Smooth muscle cell (in vitro differentiated cells): ENCODE data around the gene POLR2J. TPM values are rescaled to one million over a fixed set of nuclear protein-coding genes. Genes with fewer than 3 reads are reported as not detected.
"Not testable (repeated sequence)": the region's sequence is repeated elsewhere in the genome, so short reads cannot be mapped to it uniquely, and the experiment has no call there.

Source experiments
- DNase-seq: peaks from one replicate; lab custom pipeline; 2025; ENCODE audit not compliant: unreplicated experiment; lab: John Stamatoyannopoulos, UW
- H2AFZ ChIP-seq: fragments of 200-600 bp; sonication (generic); 2 replicates; pipeline ENCODE4 v1.6.0; 2016; ENCODE audit warnings: antibody characterized with exemption, low read depth, mild to moderate bottlenecking
- H3F3A ChIP-seq: fragments of 200-600 bp; sonication (generic); 2 replicates; pipeline ENCODE4 v1.6.0; 2017; ENCODE audit warnings: antibody characterized with exemption, low read depth
- H3K27ac ChIP-seq: fragments of 200-600 bp; sonication (generic); 2 replicates; pipeline ENCODE4 v1.5.1; 2016; ENCODE audit warnings: low read depth, mild to moderate bottlenecking
- H3K27me3 ChIP-seq: fragments of 200-600 bp; sonication (generic); 2 replicates; pipeline ENCODE4 v1.6.1; 2016; ENCODE audit warnings: low read depth, mild to moderate bottlenecking
- H3K36me3 ChIP-seq: fragments of 200-600 bp; sonication (generic); 2 replicates; pipeline ENCODE4 v1.5.1; 2016; ENCODE audit warnings: low read depth
- H3K4me1 ChIP-seq: fragments of 200-600 bp; sonication (generic); 2 replicates; pipeline ENCODE4 v1.5.1; 2016; ENCODE audit warnings: low read depth
- H3K4me2 ChIP-seq: fragments of 200-600 bp; sonication (generic); 2 replicates; pipeline ENCODE4 v1.6.0; 2016; ENCODE audit warnings: mild to moderate bottlenecking
- H3K4me3 ChIP-seq: fragments of 200-600 bp; sonication (generic); 2 replicates; pipeline ENCODE4 v1.5.1; 2016; ENCODE audit warnings: mild to moderate bottlenecking
- H3K79me2 ChIP-seq: fragments of 200-600 bp; sonication (generic); 2 replicates; pipeline ENCODE4 v1.6.0; 2016; ENCODE audit warnings: low read depth, mild to moderate bottlenecking
- H3K9ac ChIP-seq: fragments of 200-600 bp; sonication (generic); 2 replicates; pipeline ENCODE4 v1.6.0; 2016; ENCODE audit warnings: low read depth
- H3K9me3 ChIP-seq: fragments of 200-600 bp; sonication (generic); replicated peaks from 2 replicates; pipeline ENCODE4 v1.5.1; 2016; ENCODE audit warnings: low read depth
- H4K20me1 ChIP-seq: fragments of 200-600 bp; sonication (generic); 2 replicates; pipeline ENCODE4 v1.6.0; 2016; ENCODE audit warnings: low read depth
- WGBS: methylation state at CpG from one replicate; pipeline ENCODE4 v1.1.7; 2016; ENCODE audit warnings: low lambda C conversion rate; 5-methylcytosine and 5-hydroxymethylcytosine counted together
- polyA plus RNA-seq: library from polyadenylated mRNA; unstranded; fragments of >200 nt; fragmentation: Nextera tagmentation; extraction: Ambion mirVana; gene quantifications from 2 replicates; pipeline ENCODE4 v1.2.1, GENCODE V29; 2016
- total RNA-seq: library from RNA; depleted of rRNA; stranded (reverse); fragments of >200 nt; gene quantifications from 2 replicates; pipeline ENCODE4 v1.2.3, GENCODE V29; 2014

POLR2J gene
- total and polyA plus RNA-seq, 2 experiments from 2014 or later, result 13.1 to 92.2 TPM

DNA sequence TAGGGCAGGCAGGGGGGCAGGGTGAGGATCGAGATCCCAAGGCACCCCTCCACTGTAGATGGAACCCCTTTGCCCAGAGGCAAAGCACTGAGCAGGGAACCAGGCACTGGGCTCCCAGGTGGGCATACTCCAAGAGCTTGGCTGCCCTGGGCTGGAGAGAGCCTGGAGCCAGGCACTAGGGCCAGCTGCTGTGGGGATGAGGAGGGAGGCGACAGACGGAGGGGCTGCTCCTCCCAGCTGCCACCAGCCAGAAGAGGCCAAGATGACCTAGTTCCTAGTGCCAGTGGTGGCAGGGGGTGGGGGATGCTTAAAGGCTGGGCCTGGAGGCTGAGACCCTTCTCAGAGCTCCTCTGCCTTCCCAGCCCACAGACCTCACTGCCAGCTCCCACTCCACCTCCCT lies 37.2 kb upstream of the POLR2J start:
- H4K20me1 ChIP-seq, H3F3A ChIP-seq: not testable (repeated sequence)

DNA sequence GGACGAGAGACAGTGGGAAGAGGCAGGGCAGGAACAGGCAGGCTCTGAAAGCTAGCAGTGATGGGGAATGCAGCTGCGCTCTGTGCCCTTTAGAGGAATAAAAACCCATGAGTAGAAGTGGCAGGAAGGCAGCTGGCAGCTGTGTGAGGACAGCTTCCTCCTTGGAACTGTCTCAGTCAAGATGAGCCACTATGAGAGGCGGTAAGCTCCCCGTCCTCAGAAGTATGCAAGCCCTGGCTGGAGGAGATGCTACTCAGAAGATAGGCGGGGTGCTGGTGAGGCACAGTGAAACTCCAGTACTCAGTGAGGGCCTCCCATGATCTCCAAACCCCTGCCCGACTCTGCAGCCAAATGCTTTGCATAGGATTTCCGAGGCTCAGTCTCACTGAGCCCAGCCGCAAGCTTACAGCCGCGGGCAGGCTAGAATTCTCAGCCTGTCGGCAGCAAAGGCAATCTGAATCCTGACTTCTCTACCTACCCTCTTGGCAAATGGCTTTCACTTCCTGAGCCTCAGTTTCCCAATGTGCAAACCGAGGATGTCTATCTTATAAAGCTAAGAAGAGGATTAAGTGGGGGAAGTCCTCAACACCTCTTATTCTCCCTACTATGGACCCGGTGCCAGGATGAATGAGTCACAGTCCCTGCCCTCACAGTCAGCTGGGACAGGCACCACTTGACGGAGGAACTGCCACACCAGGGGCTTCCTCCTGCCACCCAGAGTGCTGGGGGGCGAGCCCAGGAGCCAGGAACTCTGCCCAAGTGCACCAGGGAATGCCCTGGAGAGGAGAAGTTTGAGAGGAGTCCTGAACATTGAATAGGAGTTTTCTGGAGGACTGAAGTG lies 36.4 kb upstream of the POLR2J start:
- H3K9ac ChIP-seq, H3F3A ChIP-seq, H3K36me3 ChIP-seq, H3K27me3 ChIP-seq, H3K27ac ChIP-seq, H3K4me1 ChIP-seq, H3K4me3 ChIP-seq, H3K79me2 ChIP-seq, H4K20me1 ChIP-seq, DNase-seq, H2AFZ ChIP-seq, H3K9me3 ChIP-seq, H3K4me2 ChIP-seq: not testable (repeated sequence)
- WGBS, result 83% methylated on average over 3 of the region's 15 CpGs

More for the DNA sequence above, 37.2 kb upstream of the POLR2J start:
- H2AFZ ChIP-seq, H3K4me3 ChIP-seq, H3K4me2 ChIP-seq, DNase-seq, H3K4me1 ChIP-seq, H3K27me3 ChIP-seq, H3K9ac ChIP-seq, H3K79me2 ChIP-seq, H3K27ac ChIP-seq, H3K36me3 ChIP-seq, H3K9me3 ChIP-seq: not testable (repeated sequence)
- no CpG with 5 or more reads among the region's 3 CpGs for WGBS

DNA sequence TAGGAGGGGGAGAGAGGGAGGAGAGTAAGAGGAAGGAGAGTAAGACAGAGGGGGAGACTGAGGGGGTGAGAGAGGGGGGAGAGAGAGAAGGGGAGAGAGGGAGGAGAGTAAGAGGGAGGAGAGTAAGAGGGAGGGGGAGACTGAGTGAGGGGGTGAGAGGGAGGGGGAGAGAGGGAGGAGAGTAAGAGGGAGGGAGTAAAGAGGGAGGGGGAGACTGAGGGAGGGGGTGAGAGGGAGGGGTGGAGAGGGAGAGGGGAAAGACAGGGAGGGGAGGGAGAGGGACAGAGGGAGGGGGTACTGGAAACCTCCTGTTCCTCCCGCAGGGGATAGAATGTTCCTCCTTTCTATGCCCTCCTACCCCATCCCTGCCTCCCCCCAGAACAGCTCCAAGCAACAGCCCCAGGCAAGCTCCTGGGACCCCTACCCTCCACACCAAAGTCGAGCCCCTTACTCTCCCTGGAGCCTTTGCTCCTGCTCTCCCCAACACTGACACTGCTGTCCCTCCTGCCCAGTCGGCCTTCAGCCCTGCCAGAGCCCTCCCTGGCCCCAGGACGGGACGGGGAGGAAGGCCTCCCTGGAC lies 34.0 kb upstream of the POLR2J start:
- H4K20me1 ChIP-seq, H3K4me2 ChIP-seq, H3K79me2 ChIP-seq, DNase-seq, H3K9me3 ChIP-seq, H3K9ac ChIP-seq, H3K36me3 ChIP-seq, H3F3A ChIP-seq, H3K27me3 ChIP-seq, H3K27ac ChIP-seq, H3K4me1 ChIP-seq, H3K4me3 ChIP-seq, H2AFZ ChIP-seq: not testable (repeated sequence)
- no CpG with 5 or more reads among the region's 5 CpGs for WGBS

DNA sequence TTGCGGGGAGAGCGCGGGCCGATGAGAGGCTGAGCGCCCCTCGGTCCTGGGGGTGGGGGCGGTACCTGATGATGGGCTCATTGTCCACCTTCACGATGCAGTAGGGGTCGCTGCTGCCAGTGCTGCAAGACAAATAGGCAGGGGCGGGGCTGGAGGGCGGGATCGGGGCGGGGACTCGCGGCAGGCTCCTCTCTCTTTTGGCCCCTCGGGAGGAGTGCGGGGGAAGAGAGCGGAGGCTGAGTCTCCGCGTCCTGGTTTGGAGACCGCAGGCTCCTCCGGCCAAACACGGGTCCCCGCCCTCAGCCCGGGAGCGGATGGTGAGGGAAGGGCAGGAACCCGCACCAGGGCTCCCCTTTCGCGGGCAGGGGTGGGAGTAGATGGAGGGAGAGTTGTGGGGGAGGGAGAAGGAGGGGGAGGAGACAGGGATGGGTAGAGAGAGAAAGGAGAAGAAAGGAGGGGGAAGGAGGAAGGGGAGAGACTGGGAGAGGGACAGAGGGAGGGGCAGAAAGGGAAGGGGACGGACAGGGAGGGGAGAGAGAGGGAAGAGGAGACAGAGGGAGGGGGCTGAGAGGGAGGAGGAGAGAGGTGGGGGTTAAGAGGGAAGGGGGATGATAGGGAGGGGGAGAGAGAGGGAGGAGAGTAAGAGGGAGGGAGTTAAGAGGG lies 33.3 kb upstream of the POLR2J start:
- not testable (repeated sequence) for H3K79me2 ChIP-seq, H2AFZ ChIP-seq, H3K36me3 ChIP-seq, H3K9me3 ChIP-seq, H4K20me1 ChIP-seq, H3K4me3 ChIP-seq, H3K9ac ChIP-seq, H3K27me3 ChIP-seq, DNase-seq, H3K4me1 ChIP-seq, H3K27ac ChIP-seq, H3F3A ChIP-seq, H3K4me2 ChIP-seq
- WGBS, result no CpG with 5 or more reads among the region's 30 CpGs

DNA sequence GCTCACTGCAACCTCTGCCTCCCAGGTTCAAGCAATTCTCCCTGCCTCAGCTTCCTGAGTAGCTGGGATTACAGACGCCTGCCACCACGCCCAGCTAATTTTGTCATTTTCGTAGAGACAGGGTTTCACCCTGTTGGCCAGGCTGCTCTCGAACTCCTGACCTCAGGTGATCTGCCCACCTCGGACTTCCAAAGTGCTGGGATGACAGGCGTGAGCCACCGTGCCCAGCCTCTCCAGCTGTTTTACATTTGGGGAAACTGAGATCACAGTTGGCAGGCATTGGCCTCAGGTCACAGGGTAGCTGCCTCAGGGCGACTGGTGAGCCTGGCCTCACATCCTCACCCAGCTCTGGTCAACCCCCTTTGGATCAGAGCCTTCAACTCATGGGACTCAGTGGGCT lies 31.9 kb upstream of the POLR2J start:
- not testable (repeated sequence) for H3K27me3 ChIP-seq, H3K4me3 ChIP-seq, H3K27ac ChIP-seq, H3K4me1 ChIP-seq, H3K9ac ChIP-seq, H4K20me1 ChIP-seq, H3K36me3 ChIP-seq, DNase-seq, H3K4me2 ChIP-seq, H3F3A ChIP-seq, H3K79me2 ChIP-seq, H2AFZ ChIP-seq, H3K9me3 ChIP-seq
- 86% methylated on average over 6 of the region's 8 CpGs for WGBS

DNA sequence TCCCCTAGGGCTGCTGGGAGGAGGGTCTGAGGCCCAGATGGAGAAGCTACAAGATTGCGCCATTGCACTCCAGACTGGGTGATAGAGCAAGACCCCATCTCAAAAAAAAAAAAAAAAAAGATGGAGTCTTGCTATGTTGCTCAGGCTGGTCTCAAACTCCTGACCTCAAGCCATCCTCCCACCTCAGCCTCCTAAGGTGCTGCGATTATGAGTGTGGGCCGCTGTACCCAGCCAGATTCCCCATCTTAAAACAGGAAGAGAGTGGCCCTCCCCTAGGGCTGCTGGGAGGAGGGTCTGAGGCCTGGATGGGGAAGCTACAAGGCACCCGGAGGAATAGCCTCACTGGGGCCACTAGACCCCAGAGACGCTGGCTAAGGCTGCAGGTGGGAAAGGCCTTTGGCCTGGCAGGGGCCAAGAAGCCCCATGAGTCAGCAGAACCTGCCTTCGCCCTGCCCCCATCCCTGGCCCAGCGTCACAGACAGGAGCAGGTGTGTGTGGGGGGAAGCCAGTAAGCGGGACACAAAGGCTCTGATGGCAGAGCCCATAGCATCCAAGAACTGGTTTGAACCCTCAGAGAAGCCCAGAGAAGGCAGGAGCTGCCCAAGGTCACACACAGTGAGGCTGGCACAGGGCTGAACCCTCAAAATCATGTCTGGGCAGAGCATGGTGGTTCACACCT lies 28.8 kb upstream of the POLR2J start:
- DNase-seq, H3K9me3 ChIP-seq, H3F3A ChIP-seq, H4K20me1 ChIP-seq, H2AFZ ChIP-seq, H3K4me2 ChIP-seq, H3K4me3 ChIP-seq, H3K9ac ChIP-seq, H3K79me2 ChIP-seq, H3K4me1 ChIP-seq, H3K27ac ChIP-seq, H3K36me3 ChIP-seq, H3K27me3 ChIP-seq: not testable (repeated sequence)
- WGBS, result 93% methylated on average over 3 of the region's 8 CpGs

DNA sequence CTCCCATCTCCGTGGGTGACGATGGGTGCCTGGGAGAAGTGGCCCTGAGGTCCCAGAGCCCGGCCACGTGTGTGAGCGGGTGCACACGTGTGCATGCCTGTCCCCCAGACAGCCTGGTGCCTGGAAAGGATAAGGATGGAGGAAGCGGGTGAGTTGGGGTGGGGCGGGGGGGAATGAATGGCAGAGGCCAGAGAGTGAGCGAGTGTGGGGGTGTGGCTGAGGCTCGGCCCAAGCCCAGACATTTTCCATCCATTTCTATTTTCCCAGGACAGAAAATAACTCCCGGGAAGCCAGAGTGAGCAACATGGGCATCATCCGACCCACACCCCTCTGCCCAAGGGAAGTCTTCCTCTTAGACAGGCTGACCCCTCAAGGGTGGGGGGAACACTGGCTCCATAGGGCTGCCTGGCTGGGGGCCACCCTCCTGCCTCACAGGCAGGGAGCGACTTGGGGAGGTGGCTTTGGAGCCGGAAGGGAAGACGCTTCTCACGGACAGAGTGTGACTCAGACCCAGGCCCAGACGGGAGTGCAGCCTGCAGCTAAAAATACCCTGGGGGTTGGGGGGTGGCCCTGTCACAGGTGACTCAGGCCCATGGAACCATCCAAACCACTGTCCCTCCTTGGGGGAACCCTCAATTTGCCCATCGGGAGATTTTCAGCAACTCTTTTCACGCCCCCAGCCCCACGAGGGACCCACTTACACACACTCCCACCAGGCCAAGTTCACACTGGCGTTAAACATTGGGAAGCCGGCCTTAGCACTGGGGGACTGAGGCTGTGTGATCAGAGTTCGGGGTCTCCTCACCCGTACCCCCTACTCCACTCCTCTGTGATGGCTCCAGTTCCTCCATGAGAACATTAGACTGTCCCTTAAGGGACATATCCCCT lies 26.8 kb upstream of the POLR2J start:
- not testable (repeated sequence) for H3K36me3 ChIP-seq, H2AFZ ChIP-seq, H3K4me3 ChIP-seq, DNase-seq, H3K4me2 ChIP-seq, H3F3A ChIP-seq, H3K27me3 ChIP-seq, H3K9me3 ChIP-seq, H3K79me2 ChIP-seq, H3K4me1 ChIP-seq, H4K20me1 ChIP-seq
- 59% methylated on average over 5 of the region's 24 CpGs for WGBS
- peak overlapping the region; percentile 62 for H3K9ac ChIP-seq
- H3K27ac ChIP-seq, result peak overlapping the region; percentile 86
